SK-N-SH treated with all-trans-retinoic acid at 6 μM for 48 hours (cell line): ENCODE results near the gene TRIOBP.
A peak's percentile ranks its signal among the peaks of the same experiment; 100 is the strongest.

Experiments
- ATAC-seq: fragments of 200-7000 bp; cut with Tn5 transposase; 3 replicates; pipeline ENCODE4 v1.9.1; 2020; ENCODE audit warnings: mild to moderate bottlenecking, moderate library complexity
- ARNTL ChIP-seq: fragments of 450-650 bp; formaldehyde crosslinking; IDR thresholded peaks from 2 replicates; pipeline ENCODE4 v1.5.0; 2020; ENCODE audit warnings: low read depth, mild to moderate bottlenecking, moderate library complexity, borderline replicate concordance
- BACH2 ChIP-seq: fragments of 250-450 bp; sonication (Bioruptor Pico); IDR thresholded peaks from 2 replicates; pipeline ENCODE4 v1.9.0; 2021; ENCODE audit warnings: mild to moderate bottlenecking, borderline replicate concordance
- CREB5 ChIP-seq: fragments of 250-450 bp; sonication (Bioruptor Pico); IDR thresholded peaks from 2 replicates; pipeline ENCODE4 v1.5.1; 2020; ENCODE audit warnings: low read depth, mild to moderate bottlenecking, moderate library complexity
- CSDC2 ChIP-seq: fragments of 250-450 bp; sonication (Bioruptor Pico); IDR thresholded peaks from 2 replicates; pipeline ENCODE4 v1.5.0; 2020; ENCODE audit warnings: mild to moderate bottlenecking, moderate library complexity
- ESRRG ChIP-seq: fragments of 250-450 bp; sonication (Bioruptor Pico); IDR thresholded peaks from 2 replicates; pipeline ENCODE4 v1.6.1; 2021; ENCODE audit warnings: mild to moderate bottlenecking
- GLIS3 ChIP-seq: fragments of 250-450 bp; sonication (Bioruptor Pico); IDR thresholded peaks from 2 replicates; pipeline ENCODE4 v1.5.0; 2020; ENCODE audit warnings: mild to moderate bottlenecking, moderate library complexity
- ISL1 ChIP-seq: fragments of 250-450 bp; sonication (Bioruptor Pico); IDR thresholded peaks from 2 replicates; pipeline ENCODE4 v2.1.2; 2022; ENCODE audit warnings: mild to moderate bottlenecking, moderate library complexity
- OSR1 ChIP-seq: fragments of 250-450 bp; sonication (Bioruptor Pico); IDR thresholded peaks from 2 replicates; pipeline ENCODE4 v1.8.0; 2022; ENCODE audit warnings: moderate library complexity, mild to moderate bottlenecking, inconsistent platforms
- PATZ1 ChIP-seq: fragments of 250-450 bp; sonication (Bioruptor Pico); IDR thresholded peaks from 2 replicates; pipeline ENCODE4 v1.8.0; 2020; ENCODE audit warnings: mild to moderate bottlenecking, moderate library complexity, borderline replicate concordance
- POU6F1 ChIP-seq: fragments of 250-450 bp; sonication (Bioruptor Pico); IDR thresholded peaks from 2 replicates; pipeline ENCODE4 v1.8.0; 2021; ENCODE audit warnings: low read depth, mild to moderate bottlenecking, moderate library complexity, borderline replicate concordance
- PPARA ChIP-seq: fragments of 250-450 bp; sonication (Bioruptor Pico); IDR thresholded peaks from 2 replicates; pipeline ENCODE4 v1.5.0; 2020; ENCODE audit warnings: mild to moderate bottlenecking, borderline replicate concordance
- RARB ChIP-seq: fragments of 250-450 bp; sonication (Bioruptor Pico); IDR thresholded peaks from 2 replicates; pipeline ENCODE4 v1.8.0; 2021; ENCODE audit warnings: mild to moderate bottlenecking, moderate library complexity
- SNAI2 ChIP-seq: fragments of 250-450 bp; sonication (Bioruptor Pico); IDR thresholded peaks from 2 replicates; pipeline ENCODE4 v1.5.0; 2020; ENCODE audit warnings: mild to moderate bottlenecking, moderate library complexity
- TCF4 ChIP-seq: fragments of 250-450 bp; sonication (Bioruptor Pico); IDR thresholded peaks from 2 replicates; pipeline ENCODE4 v1.8.0; 2021; ENCODE audit warnings: mild to moderate bottlenecking, moderate library complexity, borderline replicate concordance
- TOX ChIP-seq: fragments of 250-450 bp; sonication (Bioruptor Pico); IDR thresholded peaks from 2 replicates; pipeline ENCODE4 v1.8.0; 2021; ENCODE audit warnings: mild to moderate bottlenecking, moderate library complexity, borderline replicate concordance
- TSHZ2 ChIP-seq: fragments of 250-450 bp; sonication (Bioruptor Pico); IDR thresholded peaks from 2 replicates; pipeline ENCODE4 v1.5.0; 2020; ENCODE audit warnings: mild to moderate bottlenecking, moderate library complexity
- ZC3H10 ChIP-seq: fragments of 250-450 bp; sonication (Bioruptor Pico); IDR thresholded peaks from 2 replicates; pipeline ENCODE4 v1.5.1; 2021; ENCODE audit warnings: mild to moderate bottlenecking, moderate library complexity
- ZFP3 ChIP-seq: fragments of 250-450 bp; sonication (Bioruptor Pico); IDR thresholded peaks from 2 replicates; pipeline ENCODE4 v1.5.0; 2020; ENCODE audit warnings: mild to moderate bottlenecking, moderate library complexity
- ZFP30 ChIP-seq: fragments of 450-650 bp; formaldehyde crosslinking; IDR thresholded peaks from 2 replicates; pipeline ENCODE4 v1.5.0; 2022; ENCODE audit warnings: mild to moderate bottlenecking, moderate library complexity
- ZNF565 ChIP-seq: fragments of 450-650 bp; formaldehyde crosslinking; conservative IDR thresholded peaks from 2 replicates; pipeline ENCODE4 v1.5.0; 2020; ENCODE audit warnings: low read depth, mild to moderate bottlenecking, moderate library complexity
- ZNF70 ChIP-seq: fragments of 450-650 bp; formaldehyde crosslinking; IDR thresholded peaks from 2 replicates; pipeline ENCODE4 v1.5.0; 2020; ENCODE audit warnings: mild to moderate bottlenecking, moderate library complexity
- ZNF8 ChIP-seq: fragments of 450-650 bp; formaldehyde crosslinking; IDR thresholded peaks from 2 replicates; pipeline ENCODE4 v1.5.0; 2020; ENCODE audit warnings: mild to moderate bottlenecking, moderate library complexity

The TRIOBP gene

GRCh38 chr22:37804352-37804880 is 107.6 kb downstream of the TRIOBP start:
- ATAC-seq, result no peak
- no peak for TF ChIP-seq ARNTL (CRISPR knock-in tag)
- TF ChIP-seq PPARA (CRISPR knock-in tag), result no peak
- no peak for TF ChIP-seq ZFP3
- no peak for TF ChIP-seq SNAI2 (CRISPR knock-in tag)
- TF ChIP-seq TSHZ2 (CRISPR knock-in tag), result no peak
- no peak for TF ChIP-seq ZNF565 (CRISPR knock-in tag)
- TF ChIP-seq ISL1 (CRISPR knock-in tag), result no peak
- TF ChIP-seq OSR1 (CRISPR knock-in tag), result no peak
- TF ChIP-seq POU6F1, result no peak
- TF ChIP-seq ESRRG (CRISPR knock-in tag), result no peak
- TF ChIP-seq ZNF8 (CRISPR knock-in tag), result no peak
- TF ChIP-seq TCF4 (CRISPR knock-in tag), result no peak
- TF ChIP-seq ZC3H10 (CRISPR knock-in tag), result no peak
- TF ChIP-seq CSDC2, result no peak
- TF ChIP-seq CREB5 (CRISPR knock-in tag), result no peak
- no peak for TF ChIP-seq BACH2
- no peak for TF ChIP-seq GLIS3 (CRISPR knock-in tag)
- no peak for TF ChIP-seq PATZ1 (CRISPR knock-in tag)
- TF ChIP-seq, all 23 proteins: peak for 0

GRCh38 chr22:37804881-37805809 is 108.3 kb downstream of the TRIOBP start:
- TF ChIP-seq TSHZ2 (CRISPR knock-in tag) (0 out of 2 replicates have a peak, but pooled peaks have one; percentile 72), ZFP30 (CRISPR knock-in tag) (no peak), ZNF70 (CRISPR knock-in tag) (no peak), POU6F1 (no peak), TOX (CRISPR knock-in tag) (no peak), ZNF565 (CRISPR knock-in tag) (0 out of 2 replicates have a peak, but pooled peaks have one; percentile 30), RARB (CRISPR knock-in tag) (no peak), GLIS3 (CRISPR knock-in tag) (0 out of 2 replicates have a peak, but pooled peaks have one; percentile 39)
- peak; percentile 25 for ATAC-seq
